SK-N-MC (cell line): ENCODE measurements around the gene SHFL.

Experiments used
- DNase-seq: peaks from one replicate; pipeline ENCODE4 v3.0.0-alpha.2; 2011; ENCODE audit warnings: low read depth, low spot score
- H3K27ac ChIP-seq: fragments of 200-600 bp; sonication (generic); 2 replicates; pipeline ENCODE4 v1.5.1; 2016; ENCODE audit warnings: mixed run types
- H3K36me3 ChIP-seq: fragments of 200-600 bp; sonication (generic); 2 replicates; pipeline ENCODE4 v1.6.1; 2017; ENCODE audit warnings: antibody characterized with exemption, low read length, mixed read lengths; ENCODE audit not compliant: insufficient read depth
- H3K4me3 ChIP-seq: fragments of 200-600 bp; sonication (generic); 2 replicates; pipeline ENCODE4 v1.5.1; 2016
- H3K9ac ChIP-seq: fragments of 200-600 bp; sonication (generic); 2 replicates; pipeline ENCODE4 v1.8.0; 2017; ENCODE audit warnings: mixed run types, mixed read lengths; ENCODE audit not compliant: insufficient read length
- H3K9me3 ChIP-seq: fragments of 200-600 bp; sonication (generic); 2 replicates; pipeline ENCODE4 v1.6.1; 2017; ENCODE audit warnings: low read depth, mild to moderate bottlenecking, antibody characterized with exemption, low read length, moderate library complexity, mixed read lengths
- EZH2 ChIP-seq: fragments of 200-600 bp; sonication (generic); IDR thresholded peaks from one replicate; pipeline ENCODE4 v1.6.1; 2017; ENCODE audit warnings: antibody characterized with exemption
- FOXP2 ChIP-seq: optimal IDR thresholded peaks from 2 replicates; pipeline ENCODE3; 2011; ENCODE audit warnings: mild to moderate bottlenecking, moderate library complexity; ENCODE audit not compliant: insufficient read depth; ENCODE audit errors: extremely low read length, control extremely low read depth
- POLR2AphosphoS5 ChIP-seq: IDR thresholded peaks from 2 replicates; pipeline ENCODE4 v1.6.1; 2012; ENCODE audit warnings: mild to moderate bottlenecking, low read depth, low read length, borderline replicate concordance

The SHFL gene

DNA sequence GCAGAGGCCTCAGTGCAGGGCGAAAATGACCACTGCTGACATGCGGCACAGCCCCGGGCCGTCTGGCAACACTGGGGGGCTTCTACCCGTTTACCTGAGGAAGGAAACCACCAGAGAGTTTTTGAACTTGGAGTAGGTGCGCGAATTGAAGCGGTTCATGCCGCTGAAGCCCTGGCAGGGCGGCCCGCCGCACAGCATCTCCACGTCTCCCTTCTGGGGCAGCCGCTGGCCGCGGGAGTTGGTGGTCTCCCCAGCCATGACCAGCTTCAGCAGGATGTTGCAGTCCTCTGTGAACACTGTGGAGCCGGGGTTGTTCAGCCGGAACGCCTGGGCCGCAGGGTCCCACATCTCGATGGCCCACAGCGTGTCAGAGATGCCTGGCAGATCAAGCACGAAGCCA lies 53.8 kb downstream of the SHFL start:
- Histone ChIP-seq H3K9me3 (no peaks in the 10 kb centered on the region), H3K9ac (no peak overlapping the region), H3K36me3 (peaks cover 95% of the 10 kb centered on the region), H3K27ac (no peak overlapping the region), H3K4me3 (no peak overlapping the region)
- DNase-seq = no peak
- no peak for TF ChIP-seq EZH2
- no peak for TF ChIP-seq POLR2AphosphoS5
- TF ChIP-seq FOXP2 = no peak

DNA sequence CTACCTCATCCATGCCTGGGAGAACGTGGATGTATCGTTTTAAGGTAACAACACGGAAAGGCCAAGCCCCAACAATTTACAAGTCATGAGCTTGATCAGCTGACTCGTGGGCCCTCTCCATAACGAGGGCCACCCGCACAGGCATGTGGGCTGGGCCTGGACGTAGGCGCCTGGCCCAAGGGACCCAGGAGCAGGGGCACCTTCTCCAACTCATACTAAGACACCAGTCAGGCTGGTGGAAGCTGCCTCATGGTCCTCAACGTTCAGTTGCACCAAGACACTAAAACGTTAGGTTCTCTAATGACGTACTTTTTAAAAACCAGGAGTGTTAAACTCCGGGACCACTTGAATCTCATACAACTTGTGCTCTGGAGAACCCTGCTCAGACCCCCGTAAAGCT lies 55.4 kb downstream of the SHFL start:
- peaks cover 98% of the 10 kb centered on the region for H3K36me3 ChIP-seq
- no peaks in the 10 kb centered on the region for H3K9me3 ChIP-seq
- no peak overlapping the region for H3K9ac ChIP-seq
- no peak for DNase-seq
- H3K4me3 ChIP-seq = no peak overlapping the region
- TF ChIP-seq EZH2 = no peak
- TF ChIP-seq POLR2AphosphoS5 = no peak
- no peak for TF ChIP-seq FOXP2
- no peak overlapping the region for H3K27ac ChIP-seq

DNA sequence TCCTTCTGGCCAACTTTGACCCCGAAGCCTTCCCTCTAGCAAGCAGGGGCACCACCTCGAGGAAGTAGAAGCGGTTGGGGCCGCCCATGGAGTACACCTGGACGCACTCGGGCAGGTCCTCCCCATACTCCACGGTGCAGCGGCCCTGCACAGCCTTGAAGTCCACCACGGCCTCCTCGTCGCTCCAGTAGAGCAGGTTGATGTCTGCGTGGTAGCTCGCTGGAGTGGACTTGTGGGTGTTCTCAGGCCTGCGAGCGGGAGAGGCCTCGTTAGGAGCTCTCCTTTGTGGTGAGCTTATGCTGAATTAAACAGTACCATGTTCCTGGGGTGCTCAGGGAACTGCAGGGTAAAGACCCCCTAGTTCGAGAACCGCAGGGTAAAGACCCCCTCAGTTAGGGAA lies 55.9 kb downstream of the SHFL start:
- H3K4me3 ChIP-seq = no peak overlapping the region
- no peak for DNase-seq
- H3K27ac ChIP-seq = no peak overlapping the region
- no peaks in the 10 kb centered on the region for H3K9me3 ChIP-seq
- H3K9ac ChIP-seq = no peak overlapping the region
- no peak for TF ChIP-seq EZH2
- no peak for TF ChIP-seq POLR2AphosphoS5
- no peak for TF ChIP-seq FOXP2
- H3K36me3 ChIP-seq = peaks cover 100% of the 10 kb centered on the region
